DOHH2 (cell line): Measurements from ENCODE around the gene FOXP2.

Experiments used
- H3F3A ChIP-seq: fragments of 200-600 bp; sonication (generic), shearing (Covaris generic); 2 replicates; pipeline ENCODE4 v1.6.0; 2016; ENCODE audit warnings: antibody characterized with exemption, mild to moderate bottlenecking; ENCODE audit not compliant: control insufficient read depth, insufficient read depth
- H3K27ac ChIP-seq: fragments of 200-600 bp; sonication (generic); 2 replicates; pipeline ENCODE4 v1.5.1; 2014; ENCODE audit warnings: low read depth, mild to moderate bottlenecking, low read length, moderate library complexity
- H3K27me3 ChIP-seq: fragments of 200-600 bp; sonication (generic); 2 replicates; pipeline ENCODE4 v1.6.1; 2014; ENCODE audit warnings: mild to moderate bottlenecking, low read length, mixed read lengths; ENCODE audit not compliant: control insufficient read depth
- H3K36me3 ChIP-seq: fragments of 200-600 bp; sonication (generic); 2 replicates; pipeline ENCODE4 v1.6.1; 2014; ENCODE audit warnings: mild to moderate bottlenecking, low read length, moderate library complexity, mixed read lengths; ENCODE audit not compliant: control insufficient read depth
- H3K4me1 ChIP-seq: fragments of 200-600 bp; sonication (generic); 2 replicates; pipeline ENCODE4 v1.6.1; 2014; ENCODE audit warnings: mild to moderate bottlenecking, low read length, mixed read lengths; ENCODE audit not compliant: control insufficient read depth
- H3K4me2 ChIP-seq: fragments of 200-600 bp; sonication (generic); 2 replicates; pipeline ENCODE4 v1.6.0; 2014; ENCODE audit warnings: mild to moderate bottlenecking, low read length, moderate library complexity
- H3K4me3 ChIP-seq: fragments of 200-600 bp; sonication (generic); 2 replicates; pipeline ENCODE4 v1.5.1; 2014; ENCODE audit warnings: mild to moderate bottlenecking, low read length, mixed read lengths
- H3K79me2 ChIP-seq: fragments of 200-600 bp; sonication (generic); 2 replicates; pipeline ENCODE4 v1.6.1; 2014; ENCODE audit warnings: mild to moderate bottlenecking, low read length, mixed read lengths; ENCODE audit not compliant: control insufficient read depth
- H3K9me2 ChIP-seq: fragments of 200-600 bp; sonication (generic); replicated peaks from 2 replicates; pipeline ENCODE4 v1.6.1; 2014; ENCODE audit warnings: mild to moderate bottlenecking, low read length, mixed read lengths; ENCODE audit not compliant: control insufficient read depth
- H3K9me3 ChIP-seq: fragments of 200-600 bp; sonication (generic); 2 replicates; pipeline ENCODE4 v1.6.1; 2014; ENCODE audit warnings: antibody characterized with exemption, low read length, mixed read lengths; ENCODE audit not compliant: control insufficient read depth, insufficient read depth
- H4K20me1 ChIP-seq: fragments of 200-600 bp; sonication (generic); 2 replicates; pipeline ENCODE4 v1.6.0; 2014; ENCODE audit warnings: low read depth, mild to moderate bottlenecking, antibody characterized with exemption, low read length, moderate library complexity; ENCODE audit not compliant: control insufficient read depth, insufficient read depth
- CTCF ChIP-seq: fragments of 200-600 bp; sonication (generic); IDR thresholded peaks from one replicate; pipeline ENCODE4 v1.5.1; 2014; ENCODE audit warnings: antibody characterized with exemption, mild to moderate bottlenecking, low read depth, low read length; ENCODE audit not compliant: poor library complexity, severe bottlenecking
- EZH2phosphoT487 ChIP-seq: fragments of 200-600 bp; sonication (generic); IDR thresholded peaks from 2 replicates; pipeline ENCODE4 v1.6.1; 2017; ENCODE audit warnings: borderline replicate concordance, mild to moderate bottlenecking, antibody characterized with exemption, low read length, moderate library complexity, mixed read lengths

The FOXP2 gene

GRCh38 chr7:114405427-114405826, 9.2 kb upstream of the FOXP2 start:
- H3K27me3 ChIP-seq: no peaks in the 10 kb centered on the region
- no peaks in the 10 kb centered on the region for H4K20me1 ChIP-seq
- no peaks in the 10 kb centered on the region for H3K36me3 ChIP-seq
- H3K4me1 ChIP-seq: no peaks in the 10 kb centered on the region
- no peak overlapping the region for H3K4me2 ChIP-seq
- H3K4me3 ChIP-seq: no peak overlapping the region
- H3K9me2 ChIP-seq: no peaks in the 10 kb centered on the region
- H3K9me3 ChIP-seq: no peaks in the 10 kb centered on the region
- TF ChIP-seq CTCF (peak; percentile 40), EZH2phosphoT487 (no peak)
- no peaks in the 10 kb centered on the region for H3F3A ChIP-seq
- no peak overlapping the region for H3K27ac ChIP-seq
- H3K79me2 ChIP-seq: no peaks in the 10 kb centered on the region

- no peak overlapping the region for H3K4me3 ChIP-seq
- H3K4me1 ChIP-seq: no peaks in the 10 kb centered on the region
These were observed 4.9 kb upstream of the FOXP2 start for GRCh38 chr7:114409750-114410149.

GRCh38 chr7:114412548-114412947, 2.1 kb upstream of the FOXP2 start:
- Histone ChIP-seq H3K79me2 (no peaks in the 10 kb centered on the region), H3K27me3 (0 out of 2 replicates have a peak, but pooled peaks cover 4% of the 10 kb centered on the region), H3K36me3 (no peaks in the 10 kb centered on the region), H3K9me2 (no peaks in the 10 kb centered on the region), H3F3A (no peaks in the 10 kb centered on the region), H3K27ac (no peak overlapping the region), H3K4me2 (no peak overlapping the region), H4K20me1 (no peaks in the 10 kb centered on the region), H3K4me3 (no peak overlapping the region), H3K9me3 (no peaks in the 10 kb centered on the region), H3K4me1 (no peaks in the 10 kb centered on the region)
- TF ChIP-seq CTCF (no peak), EZH2phosphoT487 (no peak)

More at GRCh38 chr7:114409750-114410149, 4.9 kb upstream of the FOXP2 start:
- H3K4me2 ChIP-seq: no peak overlapping the region
- H3K9me3 ChIP-seq: no peaks in the 10 kb centered on the region
- no peaks in the 10 kb centered on the region for H3F3A ChIP-seq
- no peak overlapping the region for H3K27ac ChIP-seq
- no peaks in the 10 kb centered on the region for H3K36me3 ChIP-seq
- H3K9me2 ChIP-seq: no peaks in the 10 kb centered on the region
- H3K79me2 ChIP-seq: no peaks in the 10 kb centered on the region
- no peaks in the 10 kb centered on the region for H3K27me3 ChIP-seq
- no peak for TF ChIP-seq EZH2phosphoT487
- no peak for TF ChIP-seq CTCF
- no peaks in the 10 kb centered on the region for H4K20me1 ChIP-seq
